ENCODE measurements around the gene ETDA. TPM values are rescaled to one million over a fixed set of nuclear protein-coding genes. Genes with fewer than 3 reads are reported as not detected.

ETDA gene
- polyA plus RNA-seq, 2 of the 4 experiments (the other 2 are of a cell fraction): not detected

DNA sequence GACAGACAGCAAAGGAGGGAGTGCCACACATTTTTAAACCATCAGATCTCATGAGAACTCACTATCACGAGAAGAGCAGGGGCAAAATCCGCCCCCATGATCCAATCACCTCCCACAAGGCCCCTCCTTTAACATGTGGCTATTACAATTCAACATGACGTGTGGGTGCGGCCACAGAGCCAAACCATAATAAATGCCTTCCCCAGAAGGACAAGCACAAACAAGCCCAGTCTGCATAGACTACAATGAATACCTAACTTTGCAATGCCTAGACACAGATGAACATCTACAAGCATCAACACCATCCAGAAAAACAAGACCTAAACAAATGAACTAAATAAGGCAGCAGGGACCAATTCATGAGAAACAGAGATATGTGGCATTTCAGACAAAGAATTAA, 12.3 kb downstream of the ETDA start:
- no peak for DNase-seq (ENCODE audit: low read depth in 1 of 2, low spot score in 1 of 2)
- 31% methylated on average over 4 of the region's 4 CpGs for WGBS (ENCODE audit: missing lambda C conversion rate)

DNA sequence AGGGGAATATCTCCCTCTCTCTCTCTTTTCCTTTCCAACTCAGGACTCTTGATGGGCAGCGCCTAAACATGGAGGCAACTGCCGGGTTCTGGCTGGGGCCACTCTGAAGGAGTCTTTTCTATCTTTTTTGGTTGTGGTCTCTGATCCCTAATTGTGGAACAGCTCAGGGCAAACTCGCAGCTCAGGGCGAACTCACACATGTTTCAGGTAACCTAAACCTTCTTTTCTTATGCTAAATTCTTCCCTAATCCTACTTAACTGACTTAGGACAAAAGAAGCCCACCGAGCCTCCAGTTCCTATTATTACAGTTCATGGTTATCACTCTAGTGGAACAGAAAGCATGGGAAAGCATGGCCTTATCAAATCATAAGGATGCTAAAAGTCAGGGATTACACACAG, 21.3 kb downstream of the ETDA start:
- ATAC-seq: no peak

More for the DNA sequence above, 12.3 kb downstream of the ETDA start:
- no peak for ATAC-seq
- no peak overlapping the region for H3K4me3 ChIP-seq
- no peaks in the 10 kb centered on the region for H3K4me1 ChIP-seq
- H3K27ac ChIP-seq: no peak overlapping the region
- peaks cover 2% of the 10 kb centered on the region; the same call in 1 of the 3 replicates for H3K9me3 ChIP-seq
- H3K4me2 ChIP-seq: no peak overlapping the region
- FAIRE-seq: no peak
- ChIA-PET CTCF (no interaction called here), POLR2A (no interaction called here)
- no peak for TF ChIP-seq EP300 (IDR thresholded peaks at IDR 0.05)
- TF ChIP-seq MAFK (IDR thresholded peaks at IDR 0.05; ENCODE audit: partially characterized antibody): no peak
- no peak for TF ChIP-seq ESRRA (IDR thresholded peaks at IDR 0.05; ENCODE audit: borderline replicate concordance, low read length)
- TF ChIP-seq JUNB (IDR thresholded peaks at IDR 0.05): no peak
- TF ChIP-seq POLR2A (IDR thresholded peaks at IDR 0.05; ENCODE audit: low read length): no peak
- no peak for TF ChIP-seq FOSB (CRISPR knock-in tag; IDR thresholded peaks at IDR 0.05)
- TF ChIP-seq NPAS2 (CRISPR knock-in tag; IDR thresholded peaks at IDR 0.05; ENCODE audit: borderline replicate concordance): no peak
- TF ChIP-seq, protein P1, sequence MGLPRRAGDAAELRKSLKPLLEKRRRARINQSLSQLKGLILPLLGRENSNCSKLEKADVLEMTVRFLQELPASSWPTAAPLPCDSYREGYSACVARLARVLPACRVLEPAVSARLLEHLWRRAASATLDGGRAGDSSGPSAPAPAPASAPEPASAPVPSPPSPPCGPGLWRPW (IDR thresholded peaks at IDR 0.05): no peak
- no peak for TF ChIP-seq RCOR1 (IDR thresholded peaks at IDR 0.05; ENCODE audit: low read depth, low read length)

DNA sequence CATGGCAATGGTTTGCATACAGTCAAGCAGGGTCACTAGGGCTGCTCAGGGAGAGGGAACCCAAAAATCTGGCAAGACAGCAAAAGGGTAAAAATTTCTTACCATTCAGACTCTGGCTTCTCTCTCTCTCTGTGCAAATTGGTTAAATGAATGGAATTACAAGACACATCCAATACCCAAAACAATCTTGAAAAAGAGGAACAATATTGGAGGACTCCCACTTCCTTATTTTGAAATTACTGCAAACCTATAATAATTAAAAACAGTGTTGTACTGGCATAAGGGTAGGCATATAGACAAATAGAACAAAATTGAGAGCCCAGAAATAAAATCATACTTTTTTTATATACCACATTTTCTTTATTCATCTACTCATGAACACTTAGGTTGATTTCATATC, 24.1 kb downstream of the ETDA start:
- no peaks in the 10 kb centered on the region for H3K9me3 ChIP-seq
- no peak for TF ChIP-seq POLR2AphosphoS2 (conservative IDR thresholded peaks at IDR 0.05; ENCODE audit: low read length)
- TF ChIP-seq, protein P2, sequence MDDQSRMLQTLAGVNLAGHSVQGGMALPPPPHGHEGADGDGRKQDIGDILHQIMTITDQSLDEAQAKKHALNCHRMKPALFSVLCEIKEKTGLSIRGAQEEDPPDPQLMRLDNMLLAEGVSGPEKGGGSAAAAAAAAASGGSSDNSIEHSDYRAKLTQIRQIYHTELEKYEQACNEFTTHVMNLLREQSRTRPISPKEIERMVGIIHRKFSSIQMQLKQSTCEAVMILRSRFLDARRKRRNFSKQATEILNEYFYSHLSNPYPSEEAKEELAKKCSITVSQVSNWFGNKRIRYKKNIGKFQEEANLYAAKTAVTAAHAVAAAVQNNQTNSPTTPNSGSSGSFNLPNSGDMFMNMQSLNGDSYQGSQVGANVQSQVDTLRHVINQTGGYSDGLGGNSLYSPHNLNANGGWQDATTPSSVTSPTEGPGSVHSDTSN (IDR thresholded peaks at IDR 0.05): no peak
- no peak for TF ChIP-seq ZNF302 (CRISPR knock-in tag; IDR thresholded peaks at IDR 0.05)
- TF ChIP-seq ZC3H11A (IDR thresholded peaks at IDR 0.05): no peak
- TF ChIP-seq POLR2A (IDR thresholded peaks at IDR 0.05; ENCODE audit: low read length): no peak
- TF ChIP-seq RCOR1 (IDR thresholded peaks at IDR 0.05; ENCODE audit: low read depth, low read length): no peak
- TF ChIP-seq, protein P3, sequence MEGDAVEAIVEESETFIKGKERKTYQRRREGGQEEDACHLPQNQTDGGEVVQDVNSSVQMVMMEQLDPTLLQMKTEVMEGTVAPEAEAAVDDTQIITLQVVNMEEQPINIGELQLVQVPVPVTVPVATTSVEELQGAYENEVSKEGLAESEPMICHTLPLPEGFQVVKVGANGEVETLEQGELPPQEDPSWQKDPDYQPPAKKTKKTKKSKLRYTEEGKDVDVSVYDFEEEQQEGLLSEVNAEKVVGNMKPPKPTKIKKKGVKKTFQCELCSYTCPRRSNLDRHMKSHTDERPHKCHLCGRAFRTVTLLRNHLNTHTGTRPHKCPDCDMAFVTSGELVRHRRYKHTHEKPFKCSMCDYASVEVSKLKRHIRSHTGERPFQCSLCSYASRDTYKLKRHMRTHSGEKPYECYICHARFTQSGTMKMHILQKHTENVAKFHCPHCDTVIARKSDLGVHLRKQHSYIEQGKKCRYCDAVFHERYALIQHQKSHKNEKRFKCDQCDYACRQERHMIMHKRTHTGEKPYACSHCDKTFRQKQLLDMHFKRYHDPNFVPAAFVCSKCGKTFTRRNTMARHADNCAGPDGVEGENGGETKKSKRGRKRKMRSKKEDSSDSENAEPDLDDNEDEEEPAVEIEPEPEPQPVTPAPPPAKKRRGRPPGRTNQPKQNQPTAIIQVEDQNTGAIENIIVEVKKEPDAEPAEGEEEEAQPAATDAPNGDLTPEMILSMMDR (IDR thresholded peaks at IDR 0.05): no peak
- no peak for TF ChIP-seq HOXA7 (CRISPR knock-in tag; IDR thresholded peaks at IDR 0.05)
- TF ChIP-seq, protein P4, sequence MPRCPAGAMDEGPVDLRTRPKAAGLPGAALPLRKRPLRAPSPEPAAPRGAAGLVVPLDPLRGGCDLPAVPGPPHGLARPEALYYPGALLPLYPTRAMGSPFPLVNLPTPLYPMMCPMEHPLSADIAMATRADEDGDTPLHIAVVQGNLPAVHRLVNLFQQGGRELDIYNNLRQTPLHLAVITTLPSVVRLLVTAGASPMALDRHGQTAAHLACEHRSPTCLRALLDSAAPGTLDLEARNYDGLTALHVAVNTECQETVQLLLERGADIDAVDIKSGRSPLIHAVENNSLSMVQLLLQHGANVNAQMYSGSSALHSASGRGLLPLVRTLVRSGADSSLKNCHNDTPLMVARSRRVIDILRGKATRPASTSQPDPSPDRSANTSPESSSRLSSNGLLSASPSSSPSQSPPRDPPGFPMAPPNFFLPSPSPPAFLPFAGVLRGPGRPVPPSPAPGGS (IDR thresholded peaks at IDR 0.05): no peak
- no peak for TF ChIP-seq FOXS1 (CRISPR knock-in tag; IDR thresholded peaks at IDR 0.05)
- TF ChIP-seq, protein P5, sequence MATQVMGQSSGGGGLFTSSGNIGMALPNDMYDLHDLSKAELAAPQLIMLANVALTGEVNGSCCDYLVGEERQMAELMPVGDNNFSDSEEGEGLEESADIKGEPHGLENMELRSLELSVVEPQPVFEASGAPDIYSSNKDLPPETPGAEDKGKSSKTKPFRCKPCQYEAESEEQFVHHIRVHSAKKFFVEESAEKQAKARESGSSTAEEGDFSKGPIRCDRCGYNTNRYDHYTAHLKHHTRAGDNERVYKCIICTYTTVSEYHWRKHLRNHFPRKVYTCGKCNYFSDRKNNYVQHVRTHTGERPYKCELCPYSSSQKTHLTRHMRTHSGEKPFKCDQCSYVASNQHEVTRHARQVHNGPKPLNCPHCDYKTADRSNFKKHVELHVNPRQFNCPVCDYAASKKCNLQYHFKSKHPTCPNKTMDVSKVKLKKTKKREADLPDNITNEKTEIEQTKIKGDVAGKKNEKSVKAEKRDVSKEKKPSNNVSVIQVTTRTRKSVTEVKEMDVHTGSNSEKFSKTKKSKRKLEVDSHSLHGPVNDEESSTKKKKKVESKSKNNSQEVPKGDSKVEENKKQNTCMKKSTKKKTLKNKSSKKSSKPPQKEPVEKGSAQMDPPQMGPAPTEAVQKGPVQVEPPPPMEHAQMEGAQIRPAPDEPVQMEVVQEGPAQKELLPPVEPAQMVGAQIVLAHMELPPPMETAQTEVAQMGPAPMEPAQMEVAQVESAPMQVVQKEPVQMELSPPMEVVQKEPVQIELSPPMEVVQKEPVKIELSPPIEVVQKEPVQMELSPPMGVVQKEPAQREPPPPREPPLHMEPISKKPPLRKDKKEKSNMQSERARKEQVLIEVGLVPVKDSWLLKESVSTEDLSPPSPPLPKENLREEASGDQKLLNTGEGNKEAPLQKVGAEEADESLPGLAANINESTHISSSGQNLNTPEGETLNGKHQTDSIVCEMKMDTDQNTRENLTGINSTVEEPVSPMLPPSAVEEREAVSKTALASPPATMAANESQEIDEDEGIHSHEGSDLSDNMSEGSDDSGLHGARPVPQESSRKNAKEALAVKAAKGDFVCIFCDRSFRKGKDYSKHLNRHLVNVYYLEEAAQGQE (IDR thresholded peaks at IDR 0.05): no peak
- no peak for TF ChIP-seq RARB (CRISPR knock-in tag; IDR thresholded peaks at IDR 0.05)
- TF ChIP-seq RAD21 (conservative IDR thresholded peaks at IDR 0.05 in 1 of 2, IDR thresholded peaks at IDR 0.05 in 1 of 2): no peak
- no peak for TF ChIP-seq GATA3 (IDR thresholded peaks at IDR 0.05; ENCODE audit: borderline replicate concordance)
- DNase-seq (ENCODE audit: low read depth in 1 of 2, low spot score in 1 of 2) (no peak), ATAC-seq (no peak), FAIRE-seq (no peak)
- POLR2A ChIA-PET: no interaction called here
- H3K4me1 ChIP-seq: no peaks in the 10 kb centered on the region
- CTCF ChIA-PET: no interaction called here
- no peak overlapping the region for H3K4me3 ChIP-seq
- no peak overlapping the region for H3K27ac ChIP-seq
- H3K4me2 ChIP-seq: no peak overlapping the region

More for the DNA sequence above, 21.3 kb downstream of the ETDA start:
- ChIA-PET CTCF (no interaction called here), POLR2A (no interaction called here)
- Histone ChIP-seq H3K27ac (no peak overlapping the region), H3K4me2 (no peak overlapping the region), H3K4me1 (no peaks in the 10 kb centered on the region), H3K9me3 (no peaks in the 10 kb centered on the region), H3K4me3 (no peak overlapping the region)
- TF ChIP-seq FOXS1 (CRISPR knock-in tag; IDR thresholded peaks at IDR 0.05): no peak
- TF ChIP-seq, protein P6, sequence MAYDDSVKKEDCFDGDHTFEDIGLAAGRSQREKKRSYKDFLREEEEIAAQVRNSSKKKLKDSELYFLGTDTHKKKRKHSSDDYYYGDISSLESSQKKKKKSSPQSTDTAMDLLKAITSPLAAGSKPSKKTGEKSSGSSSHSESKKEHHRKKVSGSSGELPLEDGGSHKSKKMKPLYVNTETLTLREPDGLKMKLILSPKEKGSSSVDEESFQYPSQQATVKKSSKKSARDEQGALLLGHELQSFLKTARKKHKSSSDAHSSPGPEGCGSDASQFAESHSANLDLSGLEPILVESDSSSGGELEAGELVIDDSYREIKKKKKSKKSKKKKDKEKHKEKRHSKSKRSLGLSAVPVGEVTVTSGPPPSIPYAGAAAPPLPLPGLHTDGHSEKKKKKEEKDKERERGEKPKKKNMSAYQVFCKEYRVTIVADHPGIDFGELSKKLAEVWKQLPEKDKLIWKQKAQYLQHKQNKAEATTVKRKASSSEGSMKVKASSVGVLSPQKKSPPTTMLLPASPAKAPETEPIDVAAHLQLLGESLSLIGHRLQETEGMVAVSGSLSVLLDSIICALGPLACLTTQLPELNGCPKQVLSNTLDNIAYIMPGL (CRISPR knock-in tag; IDR thresholded peaks at IDR 0.05; ENCODE audit: borderline replicate concordance): no peak
- DNase-seq (ENCODE audit: low read depth in 1 of 2, low spot score in 1 of 2) (no peak), FAIRE-seq (no peak)
- 40% methylated on average over 5 of the region's 5 CpGs for WGBS (ENCODE audit: missing lambda C conversion rate)

Measured in A549 (cell line).